Right cardiac atrium (tissue), 5 donors: ENCODE results near the gene ALDH1L2. TPM values are rescaled to one million over a fixed set of nuclear protein-coding genes. Genes with fewer than 3 reads are reported as not detected.

Experiments used
- ATAC-seq, 2 donors: fragments of 200-7000 bp; cut with Tn5 transposase; one replicate each; pipeline versions ENCODE4 v1.8.0 to v1.9.1; 2020; ENCODE audit warnings: moderate library complexity in 2 of 2, mild to moderate bottlenecking in 1 of 2
- DNase-seq, 3 donors: peaks; one replicate each; pipeline ENCODE4 v3.0.0-alpha.2; 2020
- H3K27ac ChIP-seq: one replicate; pipeline ENCODE4 v1.5.1; 2013; ENCODE audit warnings: mild to moderate bottlenecking, low read length, control low read depth, moderate library complexity
- H3K27me3 ChIP-seq: one replicate; pipeline ENCODE4 v1.6.1; 2013; ENCODE audit not compliant: control insufficient read depth, insufficient read depth
- H3K4me1 ChIP-seq: one replicate; pipeline ENCODE4 v1.6.1; 2013; ENCODE audit warnings: low read length; ENCODE audit not compliant: control insufficient read depth, insufficient read depth
- H3K4me3 ChIP-seq: one replicate; pipeline ENCODE4 v1.5.1; 2013; ENCODE audit warnings: low read length, control low read depth
- H3K9me3 ChIP-seq: one replicate; pipeline ENCODE4 v1.6.1; 2013; ENCODE audit warnings: low read length; ENCODE audit not compliant: control insufficient read depth
- WGBS: extraction: QIAGEN DNeasy Blood & Tissue Kit; methylation state at CpG from one replicate; pipeline ENCODE4 v1.1.7; 2013; 5-methylcytosine and 5-hydroxymethylcytosine counted together
- intact Hi-C, 4 donors: fragments of 100-400 bp; cut with DNase I; formaldehyde crosslinking; loops; one replicate each; pipeline versions ENCODE4 v1.11.0 to v1.14.0; 2022 to 2023
- polyA plus RNA-seq: library from polyadenylated mRNA; stranded (reverse); fragments of 200-250 nt; gene quantifications from one replicate; pipeline ENCODE4 v1.2.3, GENCODE V29; 2013
- total RNA-seq, 4 donors: library from RNA; stranded (reverse); fragmentation: NEBNext Ultra II Directional; extraction: Animal tissue kit (Norgen Biotek cat#: 25700); gene quantifications; one replicate each; pipeline ENCODE4 v1.2.1, GENCODE V29; 2021
- donor health status: healthy with polysubstance abuse.
- donor health status: DM: no; HTN: yes; CAD: no.
- donor health status: DM: no; HTN: no; CAD: no.
- donor health status: DM: no; HTN: yes; CAD: no; lungs with severe emphysema.
- donor health status: DM: yes; HTN: yes; CAD: no.

The ALDH1L2 gene
- total and polyA plus RNA-seq, 5 donors: 1.2 to 5.8 (median 4.9) TPM

DNA sequence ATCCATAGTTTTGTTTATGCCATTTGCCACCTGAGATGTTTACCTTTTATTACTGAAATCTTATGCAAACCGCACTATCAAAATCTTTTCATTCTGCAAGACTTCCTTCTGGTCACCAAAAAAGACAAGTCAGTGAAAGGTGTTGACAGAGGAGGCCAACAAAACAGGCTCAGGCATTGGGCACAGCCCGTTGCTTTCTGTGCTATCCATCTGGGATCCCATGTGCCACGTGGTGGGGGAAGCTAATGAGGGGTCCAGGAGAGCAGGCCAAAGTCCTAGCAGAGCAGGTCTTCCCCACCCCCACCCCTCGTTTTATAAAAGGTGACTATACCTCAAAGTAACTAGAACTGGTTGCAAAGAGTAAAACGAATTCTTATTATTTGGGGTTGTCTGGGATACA, 1.2 kb downstream of the ALDH1L2 start:
- intact Hi-C loops: no loop called here
- ATAC-seq: no peak
- H3K9me3 ChIP-seq: no peaks in the 10 kb centered on the region
- peak overlapping the region; percentile 70 for H3K4me3 ChIP-seq
- no peaks in the 10 kb centered on the region for H3K27me3 ChIP-seq
- no peak overlapping the region for H3K27ac ChIP-seq
- WGBS: 55% methylated on average over 5 of the region's 5 CpGs
- H3K4me1 ChIP-seq: peaks cover 4% of the 10 kb centered on the region
- no peak for DNase-seq

DNA sequence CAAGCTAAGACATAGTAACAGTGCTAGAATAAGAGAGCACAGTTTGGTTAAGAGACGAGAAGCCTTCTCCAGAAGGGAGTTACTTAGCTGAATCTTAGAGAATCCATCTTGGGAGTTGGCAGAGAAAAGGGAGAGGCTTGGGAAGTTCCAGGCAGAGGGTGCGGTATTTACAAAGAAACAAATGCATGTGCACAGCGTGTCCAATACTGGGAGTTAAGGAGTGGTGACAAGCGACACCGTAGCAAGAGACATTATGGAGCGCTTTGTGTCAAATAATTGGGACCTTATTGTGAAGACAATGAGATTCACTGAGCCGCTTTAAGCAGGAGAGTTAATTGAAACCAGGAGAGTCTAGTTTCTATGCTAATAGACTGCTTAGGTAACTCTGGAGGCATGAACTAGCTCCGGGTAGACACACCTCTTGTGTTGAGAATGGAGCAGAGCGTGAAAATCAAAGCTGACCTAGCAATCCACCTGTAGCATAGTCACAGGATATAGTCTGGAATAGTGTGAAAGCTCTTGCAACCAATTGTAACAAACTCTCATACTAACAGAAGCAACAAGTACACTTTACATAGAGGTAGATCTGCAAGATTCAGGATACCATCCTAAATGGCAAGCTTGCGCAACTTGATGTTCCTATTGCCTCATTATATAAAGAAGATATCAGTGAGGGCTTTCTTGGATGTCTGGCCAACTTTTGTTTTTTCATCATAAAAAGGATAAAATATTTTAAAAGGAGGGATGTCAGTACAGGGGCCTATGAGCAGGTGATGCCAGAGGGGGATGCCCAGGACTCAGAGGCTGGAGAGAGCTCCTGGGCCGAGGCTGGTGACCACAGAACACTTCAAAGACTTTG, 5.3 kb downstream of the ALDH1L2 start:
- no peaks in the 10 kb centered on the region for H3K9me3 ChIP-seq
- WGBS: 83% methylated on average over 11 of the region's 11 CpGs
- no peak overlapping the region for H3K4me3 ChIP-seq
- peaks cover 3% of the 10 kb centered on the region for H3K4me1 ChIP-seq
- ATAC-seq (no peak), DNase-seq (no peak)
- intact Hi-C loops: no loop called here
- no peak overlapping the region for H3K27ac ChIP-seq
- H3K27me3 ChIP-seq: no peaks in the 10 kb centered on the region

DNA sequence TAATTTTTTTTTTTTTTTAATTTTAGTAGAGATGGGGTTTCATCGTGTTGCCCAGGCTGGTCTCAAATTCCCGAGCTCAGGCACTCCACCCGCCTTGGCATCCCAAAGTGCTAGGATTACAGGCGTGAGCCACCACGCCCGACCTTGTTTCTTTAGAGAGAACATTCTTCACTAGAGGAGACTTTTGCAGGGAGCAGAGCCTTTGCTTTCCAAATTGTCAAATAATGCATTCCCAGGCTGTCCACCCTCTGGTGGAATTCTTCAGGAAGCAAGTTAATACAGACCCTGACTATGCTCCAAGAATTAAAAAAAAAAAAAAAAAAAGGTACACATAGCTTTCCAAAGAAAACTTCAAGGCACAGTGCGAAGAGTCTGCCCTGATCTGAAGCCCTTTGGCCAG, 6.8 kb downstream of the ALDH1L2 start:
- Histone ChIP-seq H3K4me1 (no peaks in the 10 kb centered on the region), H3K27me3 (no peaks in the 10 kb centered on the region), H3K4me3 (no peak overlapping the region), H3K9me3 (no peaks in the 10 kb centered on the region), H3K27ac (no peak overlapping the region)
- ATAC-seq (peak; percentile 20 to 56), DNase-seq (peak in 1 of 3 donors; percentile 60)
- 70% methylated on average over 7 of the region's 7 CpGs for WGBS
- intact Hi-C loops: no loop called here

DNA sequence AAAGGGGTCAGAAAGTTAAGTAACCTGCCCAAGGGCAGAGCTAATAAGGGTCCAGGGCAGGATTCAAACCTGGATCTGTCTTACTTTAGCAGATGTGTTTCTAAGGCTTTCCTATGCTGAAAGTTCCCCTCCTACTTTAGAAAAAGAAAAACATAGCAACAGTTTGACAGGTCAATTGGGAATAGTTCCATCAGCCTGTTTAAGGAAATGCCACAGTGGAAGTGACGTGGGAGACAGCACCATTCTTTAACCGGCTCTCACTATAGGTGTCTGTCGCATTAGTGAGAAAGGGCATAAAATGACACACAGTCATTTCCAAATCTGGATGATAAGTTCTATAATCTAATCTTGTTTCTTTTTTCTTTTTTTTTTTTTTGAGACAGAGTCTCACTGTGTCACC, 7.3 kb downstream of the ALDH1L2 start:
- no peak overlapping the region for H3K4me3 ChIP-seq
- no peaks in the 10 kb centered on the region for H3K9me3 ChIP-seq
- intact Hi-C loops: no loop called here
- no peaks in the 10 kb centered on the region for H3K4me1 ChIP-seq
- H3K27me3 ChIP-seq: no peaks in the 10 kb centered on the region
- DNase-seq (no peak), ATAC-seq (no peak)
- no peak overlapping the region for H3K27ac ChIP-seq
- WGBS: 58% methylated on average over 3 of the region's 3 CpGs

GRCh38 chr12:105076098-105076497, 8.2 kb downstream of the ALDH1L2 start:
- intact Hi-C loops: no loop called here
- Histone ChIP-seq H3K4me1 (no peaks in the 10 kb centered on the region), H3K27ac (no peak overlapping the region), H3K4me3 (no peak overlapping the region), H3K27me3 (no peaks in the 10 kb centered on the region), H3K9me3 (no peaks in the 10 kb centered on the region)
- ATAC-seq: peak; percentile 20 to 50
- DNase-seq: no peak
- 71% methylated on average over 1 of the region's 1 CpG for WGBS

GRCh38 chr12:105072888-105073488, 11.3 kb downstream of the ALDH1L2 start:
- H3K9me3 ChIP-seq: no peaks in the 10 kb centered on the region
- no peak for ATAC-seq
- 94% methylated on average over 6 of the region's 6 CpGs for WGBS
- no peaks in the 10 kb centered on the region for H3K27me3 ChIP-seq
- no peaks in the 10 kb centered on the region for H3K4me1 ChIP-seq
- intact Hi-C loops: no loop called here
- no peak for DNase-seq
- no peak overlapping the region for H3K4me3 ChIP-seq
- H3K27ac ChIP-seq: no peak overlapping the region

DNA sequence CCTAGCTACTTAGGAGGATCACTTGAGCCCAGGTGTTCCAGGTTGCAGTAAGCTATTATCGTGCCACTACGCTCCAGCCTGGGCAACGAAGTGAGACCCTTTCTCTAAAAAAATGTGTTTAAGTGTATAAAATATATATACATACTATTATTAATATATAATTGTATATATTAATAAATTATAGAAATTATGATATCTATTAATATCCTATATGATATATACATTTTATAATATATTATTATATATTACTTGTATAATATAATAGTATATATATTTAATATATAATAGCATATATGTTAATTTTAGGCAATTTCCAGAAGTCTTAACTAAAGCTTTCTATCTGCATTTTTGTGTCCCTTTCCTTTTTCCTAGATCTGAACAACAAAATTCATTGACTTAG, 12.3 kb downstream of the ALDH1L2 start:
- no peaks in the 10 kb centered on the region for H3K9me3 ChIP-seq
- intact Hi-C loops: no loop called here

GRCh38 chr12:105069936-105070702, 14.1 kb downstream of the ALDH1L2 start:
- ATAC-seq (no peak), DNase-seq (no peak)
- H3K9me3 ChIP-seq: no peaks in the 10 kb centered on the region
- H3K4me3 ChIP-seq: no peak overlapping the region
- 59% methylated on average over 4 of the region's 4 CpGs for WGBS
- intact Hi-C loops: no loop called here
- no peaks in the 10 kb centered on the region for H3K4me1 ChIP-seq
- no peak overlapping the region for H3K27ac ChIP-seq
- no peaks in the 10 kb centered on the region for H3K27me3 ChIP-seq

More for the DNA sequence above, 12.3 kb downstream of the ALDH1L2 start:
- no peaks in the 10 kb centered on the region for H3K4me1 ChIP-seq
- no peak for ATAC-seq
- no peak for DNase-seq
- no peaks in the 10 kb centered on the region for H3K27me3 ChIP-seq
- no peak overlapping the region for H3K27ac ChIP-seq
- H3K4me3 ChIP-seq: no peak overlapping the region
- over 99% methylated on average over 3 of the region's 3 CpGs for WGBS

DNA sequence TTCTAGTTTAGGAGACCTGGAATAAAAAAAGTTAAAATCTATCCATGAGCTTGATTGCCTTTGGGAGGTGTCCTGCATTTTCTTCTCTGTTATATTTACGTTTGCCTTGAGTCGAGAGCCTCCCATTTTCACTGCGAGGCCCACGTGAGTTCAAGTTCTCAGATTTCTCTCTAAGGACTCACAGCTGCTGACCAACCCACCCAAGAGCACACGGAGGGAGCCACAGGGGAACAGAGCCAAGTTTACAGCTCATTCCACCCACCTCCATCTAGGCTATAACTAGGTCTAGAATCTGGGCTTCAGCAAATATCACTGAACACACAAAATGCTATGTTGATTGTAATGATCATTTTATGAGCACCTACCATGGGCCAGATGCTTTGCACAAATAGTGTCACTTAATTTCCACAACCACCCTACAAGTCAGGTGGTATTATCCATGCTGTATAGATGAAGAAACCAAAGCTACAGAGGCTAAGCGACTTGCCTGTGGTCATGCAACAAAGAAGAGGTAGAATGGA, 16.7 kb downstream of the ALDH1L2 start:
- ATAC-seq (no peak), DNase-seq (no peak)
- intact Hi-C loops: no loop called here
- Histone ChIP-seq H3K4me1 (no peaks in the 10 kb centered on the region), H3K4me3 (no peak overlapping the region), H3K9me3 (no peaks in the 10 kb centered on the region), H3K27me3 (no peaks in the 10 kb centered on the region), H3K27ac (no peak overlapping the region)
- 70% methylated on average over 6 of the region's 6 CpGs for whole genome bisulfite sequencing

GRCh38 chr12:105064564-105065178, 19.6 kb downstream of the ALDH1L2 start:
- H3K9me3 ChIP-seq: no peaks in the 10 kb centered on the region
- ATAC-seq (no peak), DNase-seq (no peak)
- no peaks in the 10 kb centered on the region for H3K27me3 ChIP-seq
- no peak overlapping the region for H3K4me3 ChIP-seq
- no peak overlapping the region for H3K27ac ChIP-seq
- WGBS: 80% methylated on average over 7 of the region's 7 CpGs
- H3K4me1 ChIP-seq: no peaks in the 10 kb centered on the region
- intact Hi-C loops: loop anchor here in 1 of 4 donors (5.0 kb wide), 1 partner anchor 687 kb away; no protein-coding TSS in a partner anchor
